Measurements from ENCODE around the gene LGALS9. TPM values are rescaled to one million over a fixed set of nuclear protein-coding genes. Genes with fewer than 3 reads are reported as not detected.
"Not testable (repeated sequence)": the region's sequence is repeated elsewhere in the genome, so short reads cannot be mapped to it uniquely, and the experiment has no call there.

Gene LGALS9
- total RNA-seq, 1 donor from 2014 or later, result 9.4 TPM

GRCh38 chr17:27646232-27646631 lies 15.2 kb downstream of the LGALS9 start:
- Histone ChIP-seq H3K27ac (ENCODE audit: low read depth, low read length) (no peak overlapping the region), H3K79me2 (ENCODE audit: insufficient read depth, low read length) (no peaks in the 10 kb centered on the region), H2AFZ (ENCODE audit: low read depth, low read length) (no peak overlapping the region), H3K4me2 (ENCODE audit: low read length) (no peak overlapping the region), H3K9me3 (ENCODE audit: insufficient read depth, low read depth, low read length) (no peaks in the 10 kb centered on the region), H3K4me3 (ENCODE audit: insufficient read depth, low read depth, low read length) (no peak overlapping the region), H3K27me3 (ENCODE audit: insufficient read depth, low read length) (no peaks in the 10 kb centered on the region), H3K36me3 (ENCODE audit: insufficient read depth, low read length) (no peaks in the 10 kb centered on the region), H4K20me1 (ENCODE audit: insufficient read depth, low read length) (no peaks in the 10 kb centered on the region), H3K9ac (ENCODE audit: low read length) (no peak overlapping the region), H3K4me1 (ENCODE audit: insufficient read depth, low read length) (no peaks in the 10 kb centered on the region)
- no peaks in the 10 kb centered on the region for H3K9me3 Mint-ChIP-seq (ENCODE audit: unreplicated experiment)
- FAIRE-seq, result no peak
- no peak overlapping the region for H3K27ac Mint-ChIP-seq (ENCODE audit: unreplicated experiment)
- H3K4me3 Mint-ChIP-seq (ENCODE audit: unreplicated experiment), result no peak overlapping the region
- no peaks in the 10 kb centered on the region for H3K27me3 Mint-ChIP-seq (ENCODE audit: low read depth, unreplicated experiment)
- TF ChIP-seq CTCF (IDR thresholded peaks at IDR 0.05; ENCODE audit: insufficient read depth, low read depth, low read length) (no peak), EZH2 (IDR thresholded peaks at IDR 0.05; ENCODE audit: insufficient read depth, low read length) (no peak)
- no peaks in the 10 kb centered on the region for H3K4me1 Mint-ChIP-seq (ENCODE audit: low read depth, unreplicated experiment)
- DNase-seq (ENCODE audit: low read depth), result no peak
- peaks cover 25% of the 10 kb centered on the region for H3K36me3 Mint-ChIP-seq (ENCODE audit: low read depth, unreplicated experiment)

- Histone ChIP-seq H3K4me2 (ENCODE audit: low read length) (no peak overlapping the region), H3K27me3 (ENCODE audit: insufficient read depth, low read length) (no peaks in the 10 kb centered on the region), H3K36me3 (ENCODE audit: insufficient read depth, low read length) (no peaks in the 10 kb centered on the region), H3K4me3 (ENCODE audit: insufficient read depth, low read depth, low read length) (no peak overlapping the region), H3K9me3 (ENCODE audit: insufficient read depth, low read depth, low read length) (no peaks in the 10 kb centered on the region), H3K79me2 (ENCODE audit: insufficient read depth, low read length) (no peaks in the 10 kb centered on the region), H4K20me1 (ENCODE audit: insufficient read depth, low read length) (no peaks in the 10 kb centered on the region), H3K4me1 (ENCODE audit: insufficient read depth, low read length) (no peaks in the 10 kb centered on the region), H3K27ac (ENCODE audit: low read depth, low read length) (no peak overlapping the region), H3K9ac (ENCODE audit: low read length) (no peak overlapping the region), H2AFZ (ENCODE audit: low read depth, low read length) (no peak overlapping the region)
- no peak for FAIRE-seq
- H3K36me3 Mint-ChIP-seq (ENCODE audit: low read depth, unreplicated experiment), result peaks cover 19% of the 10 kb centered on the region
- no peak overlapping the region for H3K27ac Mint-ChIP-seq (ENCODE audit: unreplicated experiment)
- no peak for DNase-seq (ENCODE audit: low read depth)
- H3K4me3 Mint-ChIP-seq (ENCODE audit: unreplicated experiment), result no peak overlapping the region
- H3K4me1 Mint-ChIP-seq (ENCODE audit: low read depth, unreplicated experiment), result peaks cover 3% of the 10 kb centered on the region
- no peaks in the 10 kb centered on the region for H3K9me3 Mint-ChIP-seq (ENCODE audit: unreplicated experiment)
- no peaks in the 10 kb centered on the region for H3K27me3 Mint-ChIP-seq (ENCODE audit: low read depth, unreplicated experiment)
- TF ChIP-seq EZH2 (IDR thresholded peaks at IDR 0.05; ENCODE audit: insufficient read depth, low read length) (no peak), CTCF (IDR thresholded peaks at IDR 0.05; ENCODE audit: insufficient read depth, low read depth, low read length) (no peak)
Measured at GRCh38 chr17:27647765-27648164, 16.8 kb downstream of the LGALS9 start.

GRCh38 chr17:27649111-27649571 lies 18.2 kb downstream of the LGALS9 start:
- H3K4me3 ChIP-seq (ENCODE audit: insufficient read depth, low read depth, low read length); H4K20me1 ChIP-seq (ENCODE audit: insufficient read depth, low read length); H3K27me3 Mint-ChIP-seq (ENCODE audit: low read depth, unreplicated experiment); H2AFZ ChIP-seq (ENCODE audit: low read depth, low read length); H3K4me1 Mint-ChIP-seq (ENCODE audit: low read depth, unreplicated experiment); H3K79me2 ChIP-seq (ENCODE audit: insufficient read depth, low read length); DNase-seq (ENCODE audit: low read depth); FAIRE-seq; H3K4me2 ChIP-seq (ENCODE audit: low read length); H3K27me3 ChIP-seq (ENCODE audit: insufficient read depth, low read length); H3K36me3 ChIP-seq (ENCODE audit: insufficient read depth, low read length); H3K9me3 ChIP-seq (ENCODE audit: insufficient read depth, low read depth, low read length); H3K27ac ChIP-seq (ENCODE audit: low read depth, low read length); H3K9me3 Mint-ChIP-seq (ENCODE audit: unreplicated experiment); H3K27ac Mint-ChIP-seq (ENCODE audit: unreplicated experiment); H3K4me3 Mint-ChIP-seq (ENCODE audit: unreplicated experiment); H3K9ac ChIP-seq (ENCODE audit: low read length); H3K4me1 ChIP-seq (ENCODE audit: insufficient read depth, low read length): not testable (repeated sequence)
- H3K36me3 Mint-ChIP-seq (ENCODE audit: low read depth, unreplicated experiment), result peaks cover 14% of the 10 kb centered on the region
